IPS DF 4.7 (cell line): ENCODE data around the gene TFB2M.
"Not testable (repeated sequence)": the region's sequence is repeated elsewhere in the genome, so short reads cannot be mapped to it uniquely, and the experiment has no call there.

Source experiments
- DNase-seq: peaks from one replicate; pipeline ENCODE4 v3.0.0-alpha.2; 2013; ENCODE audit warnings: low spot score; ENCODE audit errors: extremely low read depth

The TFB2M gene

DNA sequence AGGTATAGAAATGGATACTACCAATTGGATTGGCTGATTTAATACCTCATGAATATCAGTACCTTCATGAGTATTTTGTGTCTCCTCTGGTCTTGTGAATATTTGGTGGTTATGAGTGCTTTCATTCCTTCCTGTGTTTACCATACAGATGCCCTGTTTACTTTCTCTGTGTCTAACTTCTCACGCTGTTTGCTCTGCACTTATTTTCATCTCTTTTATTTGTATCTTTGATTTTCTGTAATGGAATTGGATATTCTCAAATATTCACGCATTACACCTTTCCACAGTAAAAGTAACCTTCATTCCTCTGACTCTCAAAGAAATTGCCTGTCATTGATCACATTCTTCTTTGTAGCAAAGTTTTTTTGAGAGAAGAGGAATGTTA lies 17.0 kb upstream of the TFB2M start:
- no peak for DNase-seq

DNA sequence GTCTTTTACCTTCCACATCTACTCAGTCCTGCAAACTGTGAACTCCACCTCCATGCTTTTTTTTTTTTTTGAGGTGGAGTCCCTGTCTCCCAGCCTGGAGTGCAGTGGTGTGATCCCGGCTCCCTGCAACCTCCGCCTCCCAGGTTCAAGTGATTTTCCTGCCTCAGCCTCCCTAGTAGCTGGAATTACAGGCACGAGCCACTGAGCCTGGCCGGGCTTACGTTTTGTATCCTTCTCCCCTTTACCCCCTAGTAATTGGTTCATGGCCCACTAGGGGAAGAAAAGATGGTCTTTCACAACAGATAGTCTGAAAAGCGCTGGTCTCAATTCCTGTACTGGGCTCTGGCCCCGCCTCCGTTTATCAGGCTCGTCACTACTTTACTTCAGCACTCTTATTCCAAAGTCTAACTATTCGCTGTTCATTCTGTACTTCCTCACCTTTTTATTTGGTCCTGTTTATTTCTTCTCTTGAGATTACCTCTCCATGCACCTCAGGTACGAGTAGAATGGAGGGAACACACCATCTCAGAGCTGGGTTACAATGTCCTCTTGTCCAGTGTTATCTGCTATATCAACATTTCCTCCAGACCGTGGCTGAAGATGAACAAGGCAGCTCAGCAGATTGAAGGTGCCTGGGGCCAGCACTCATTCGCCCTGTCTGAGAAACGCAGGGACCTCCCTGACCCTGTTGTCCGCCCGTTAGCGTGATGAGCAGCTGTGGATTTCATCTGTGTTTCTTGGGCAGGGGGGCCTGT lies 16.4 kb upstream of the TFB2M start:
- DNase-seq, result no peak

DNA sequence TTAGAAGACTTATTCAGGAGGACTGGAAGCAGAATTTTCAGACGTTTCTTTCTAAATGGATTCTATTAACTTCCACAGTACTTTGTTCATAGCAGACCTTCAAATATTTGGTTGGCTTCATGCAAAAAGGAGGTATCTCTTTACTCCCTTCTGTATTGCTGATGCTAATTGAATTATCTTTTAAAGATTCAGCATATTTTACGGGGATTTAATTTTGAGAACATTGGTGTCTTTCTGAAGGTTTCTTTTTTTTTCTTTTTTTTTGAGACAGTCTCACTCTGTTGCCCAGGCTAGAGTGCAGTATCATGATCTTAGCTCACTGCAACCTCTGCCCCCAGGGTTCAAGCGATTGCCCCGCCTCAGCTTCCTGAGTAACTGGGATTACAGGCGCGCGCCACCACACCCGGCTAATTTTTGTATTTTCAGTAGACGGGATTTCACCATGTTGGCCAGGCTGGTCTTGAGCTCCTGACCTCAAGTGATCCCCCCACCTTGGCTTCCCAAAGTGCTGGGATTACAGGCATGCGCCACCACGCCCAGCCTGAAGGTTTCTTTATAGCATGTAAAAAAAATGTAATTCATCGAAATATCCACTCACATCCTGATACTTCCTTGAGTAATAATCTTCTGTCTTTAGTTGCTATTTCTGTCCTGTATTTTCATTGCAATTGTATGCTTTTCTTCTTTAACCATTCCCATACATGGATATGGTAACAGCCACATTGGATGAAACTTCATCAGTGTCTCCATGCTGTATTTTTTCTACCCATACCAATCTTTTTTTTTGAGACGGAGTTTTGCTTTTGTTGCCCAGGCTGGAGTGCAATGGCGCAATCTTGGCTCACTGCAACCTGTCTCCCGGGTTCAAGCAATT lies 14.7 kb upstream of the TFB2M start:
- no peak for DNase-seq

DNA sequence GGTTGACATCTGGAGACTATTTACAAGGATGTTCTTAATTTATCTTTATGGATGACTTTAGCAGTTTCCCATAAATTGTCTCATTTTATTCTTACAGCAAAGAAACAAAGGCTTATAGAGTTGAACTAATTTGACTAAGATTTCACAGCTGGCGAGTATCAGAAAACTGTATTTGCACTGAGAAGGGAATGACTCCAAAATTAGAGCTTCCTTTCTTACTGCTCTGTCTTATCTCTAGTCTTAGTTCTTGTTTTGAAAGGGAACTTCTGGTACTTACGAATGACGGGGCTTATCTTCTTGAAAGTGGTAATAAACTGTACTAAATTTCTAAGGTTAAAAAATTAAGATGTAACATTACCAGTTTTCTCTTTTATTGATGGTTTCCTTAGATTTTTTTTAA lies 13.8 kb upstream of the TFB2M start:
- DNase-seq, result no peak

DNA sequence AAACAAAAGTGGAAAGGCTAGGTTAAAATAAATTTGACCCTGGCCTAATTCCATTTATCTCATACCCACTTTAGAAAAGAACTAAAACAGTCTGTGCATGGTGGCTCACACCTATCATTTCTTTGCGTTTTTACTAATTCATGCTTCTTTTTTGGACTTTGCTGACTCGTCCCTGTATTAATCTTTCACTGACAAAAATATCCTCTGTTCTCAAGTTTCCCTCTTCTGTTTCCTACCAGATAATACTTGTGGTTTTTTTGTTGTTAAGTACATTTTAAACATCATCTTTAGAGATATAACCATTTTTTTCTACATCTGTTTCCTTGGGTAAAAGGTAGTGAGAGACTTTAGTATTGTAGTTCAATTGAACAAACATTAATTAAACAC lies 11.7 kb upstream of the TFB2M start:
- DNase-seq, result no peak

DNA sequence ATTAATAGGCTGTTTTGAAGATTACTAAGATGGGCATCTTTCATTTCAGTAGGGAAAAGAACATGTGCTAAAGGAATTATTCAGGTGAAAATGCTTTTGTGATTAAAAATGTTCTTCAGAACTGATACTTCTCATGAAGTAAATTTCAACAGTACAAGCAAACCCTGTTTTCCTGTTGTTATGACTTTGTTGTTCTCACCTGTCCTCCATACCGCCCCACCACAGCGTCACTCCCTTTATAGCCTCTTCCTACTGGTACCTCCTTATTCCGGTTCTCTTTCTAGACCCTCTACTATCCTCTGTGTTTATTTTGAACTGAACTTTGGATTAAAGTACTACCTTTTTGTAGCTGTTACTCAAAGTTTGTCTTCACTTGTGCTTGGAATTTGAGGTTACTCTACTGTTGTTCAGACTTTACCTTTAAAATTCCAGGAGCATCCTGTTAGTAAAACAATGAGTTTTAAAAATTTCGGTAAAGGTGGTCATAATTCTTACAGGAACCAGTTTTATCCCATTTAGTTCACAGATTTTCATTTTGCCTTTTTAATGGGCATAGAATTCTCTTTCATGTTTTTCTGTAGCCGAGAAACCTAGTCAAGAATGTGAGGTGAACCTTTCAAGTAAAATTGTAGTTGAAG lies 11.1 kb upstream of the TFB2M start:
- no peak for DNase-seq

DNA sequence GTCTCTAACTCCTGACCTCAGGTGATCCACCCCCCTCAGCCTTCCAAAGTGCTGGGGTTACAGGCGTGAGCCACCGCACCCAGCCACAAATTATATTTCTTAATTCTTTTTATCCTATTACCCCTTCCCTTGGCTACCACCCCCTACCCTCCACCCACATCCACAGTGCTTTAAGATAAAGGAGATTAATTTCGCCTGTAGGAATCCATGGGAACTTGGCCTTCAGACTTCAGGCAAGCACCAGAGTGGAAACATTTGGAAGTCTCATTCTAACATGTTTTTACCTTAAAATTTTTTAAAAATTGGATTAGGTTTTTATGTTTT lies 10.6 kb upstream of the TFB2M start:
- no peak for DNase-seq

DNA sequence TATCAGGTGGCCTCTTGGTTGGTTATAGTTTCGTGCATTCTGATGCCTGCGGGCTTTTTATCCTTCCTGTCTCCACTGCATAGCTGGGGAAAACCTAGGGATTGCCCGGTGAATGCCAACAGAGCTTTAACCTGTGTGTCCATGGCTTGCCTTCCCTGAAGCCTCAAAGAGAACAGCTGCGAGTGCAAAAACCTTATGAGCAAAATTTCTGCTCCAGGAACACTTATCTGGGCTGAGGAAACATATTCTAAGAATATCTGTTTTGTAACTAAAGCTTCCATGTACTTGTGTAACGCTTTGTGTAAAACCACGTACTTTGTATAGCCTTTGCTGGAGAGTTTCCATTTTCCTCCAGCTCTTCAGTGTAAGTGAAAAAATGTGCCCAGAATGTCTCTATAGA lies 7.4 kb upstream of the TFB2M start:
- DNase-seq, result no peak

DNA sequence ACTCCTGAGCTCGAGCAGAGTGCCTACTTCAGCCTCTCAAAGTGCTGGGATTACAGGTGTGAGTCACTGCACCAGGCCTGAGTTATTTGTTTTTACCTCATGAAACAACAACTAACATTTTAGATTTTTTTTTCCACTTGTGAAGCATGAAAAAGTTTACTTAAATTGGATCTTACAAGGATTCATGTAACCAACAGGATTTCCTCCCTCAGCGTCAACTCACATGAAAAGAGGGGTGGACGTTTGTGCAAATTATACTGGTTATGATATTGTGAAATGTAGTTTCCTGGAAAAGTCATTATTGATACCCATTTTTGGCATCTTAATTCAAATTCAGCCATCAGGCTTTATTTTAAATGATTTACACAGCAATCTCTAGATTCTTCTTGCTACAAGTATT lies 6.7 kb upstream of the TFB2M start:
- DNase-seq, result no peak

DNA sequence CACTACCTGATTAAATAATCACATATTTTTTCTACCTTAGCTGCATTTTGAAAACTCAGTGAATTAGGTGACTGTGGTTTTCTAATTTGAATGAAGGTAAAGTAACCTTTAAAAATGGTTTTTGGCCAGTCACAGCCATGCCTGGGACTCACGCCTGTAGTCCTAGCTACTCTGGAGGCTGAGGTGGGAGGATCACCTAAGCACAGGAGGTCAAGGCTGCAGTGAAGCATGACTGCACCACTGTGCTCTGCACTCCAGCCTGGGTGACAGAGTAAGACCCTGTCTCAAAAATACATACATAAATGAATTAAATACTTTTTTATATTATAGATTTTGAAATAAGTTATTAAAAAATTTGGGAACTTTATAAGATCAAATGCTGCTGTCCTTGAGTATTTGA lies 5.9 kb upstream of the TFB2M start:
- no peak for DNase-seq

DNA sequence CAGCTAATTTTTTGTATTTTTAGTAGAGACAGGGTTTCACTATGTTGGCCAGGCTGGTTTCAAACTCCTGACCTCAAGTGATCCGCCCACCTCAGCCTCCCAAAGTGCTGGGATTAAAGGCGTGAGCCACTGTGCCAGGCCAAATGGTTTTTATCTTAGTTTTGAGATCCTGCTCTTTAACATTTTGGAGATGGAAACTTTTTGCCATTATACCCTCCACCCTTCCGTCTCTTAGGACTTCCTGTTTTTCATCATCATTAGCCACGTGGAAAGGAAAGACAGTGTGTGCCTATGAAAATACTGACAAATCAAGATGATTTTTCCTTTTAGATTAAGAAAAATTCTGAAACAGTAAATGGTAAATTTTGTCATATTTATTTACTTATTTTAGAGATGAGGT lies 5.2 kb upstream of the TFB2M start:
- DNase-seq, result not testable (repeated sequence)

DNA sequence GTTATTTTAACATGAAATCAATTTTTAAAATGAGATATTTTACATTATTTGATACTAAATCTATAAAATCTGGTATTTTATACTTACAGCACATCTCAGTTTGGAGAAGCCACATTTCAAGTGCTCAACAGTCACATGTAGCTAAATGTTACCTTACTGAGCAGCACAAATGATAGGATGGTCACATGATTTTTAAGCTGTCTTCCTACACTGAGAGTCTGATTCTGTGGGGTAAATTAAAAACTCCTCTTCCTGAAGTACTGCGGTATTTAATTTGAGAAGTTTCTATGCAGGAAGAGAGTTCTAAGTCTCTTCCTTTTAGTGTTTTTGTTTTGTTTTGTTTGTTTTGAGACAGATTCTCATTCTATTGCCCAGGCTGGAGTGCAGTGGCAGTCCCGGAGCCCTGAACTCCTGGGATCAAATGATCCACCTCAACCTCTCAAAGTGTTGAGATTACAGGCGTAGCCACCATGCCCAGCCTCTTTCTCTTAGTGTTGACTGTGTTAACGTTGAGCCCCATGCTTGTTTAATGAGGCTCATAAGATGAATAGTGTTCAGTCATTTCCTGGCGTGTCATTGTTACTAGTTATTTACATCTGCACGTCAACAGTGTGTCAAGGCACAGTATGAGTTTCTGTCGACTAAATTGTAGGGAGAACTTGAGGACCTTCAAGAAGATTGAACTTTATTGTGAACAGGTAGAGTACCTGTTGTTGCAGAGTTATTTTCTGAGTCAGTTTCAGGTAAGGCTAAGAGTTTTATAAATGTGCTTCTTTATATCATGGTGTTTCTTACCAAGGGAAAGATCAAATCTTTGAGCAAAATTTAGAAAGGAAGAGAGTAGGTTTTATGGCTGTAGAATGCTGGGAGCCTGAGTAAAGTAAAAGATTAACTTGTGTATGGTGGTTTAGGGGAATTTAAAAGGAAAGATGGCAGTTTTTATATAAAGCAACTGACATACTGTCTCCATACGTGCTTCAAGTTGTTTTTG lies 3.5 kb upstream of the TFB2M start:
- no peak for DNase-seq

DNA sequence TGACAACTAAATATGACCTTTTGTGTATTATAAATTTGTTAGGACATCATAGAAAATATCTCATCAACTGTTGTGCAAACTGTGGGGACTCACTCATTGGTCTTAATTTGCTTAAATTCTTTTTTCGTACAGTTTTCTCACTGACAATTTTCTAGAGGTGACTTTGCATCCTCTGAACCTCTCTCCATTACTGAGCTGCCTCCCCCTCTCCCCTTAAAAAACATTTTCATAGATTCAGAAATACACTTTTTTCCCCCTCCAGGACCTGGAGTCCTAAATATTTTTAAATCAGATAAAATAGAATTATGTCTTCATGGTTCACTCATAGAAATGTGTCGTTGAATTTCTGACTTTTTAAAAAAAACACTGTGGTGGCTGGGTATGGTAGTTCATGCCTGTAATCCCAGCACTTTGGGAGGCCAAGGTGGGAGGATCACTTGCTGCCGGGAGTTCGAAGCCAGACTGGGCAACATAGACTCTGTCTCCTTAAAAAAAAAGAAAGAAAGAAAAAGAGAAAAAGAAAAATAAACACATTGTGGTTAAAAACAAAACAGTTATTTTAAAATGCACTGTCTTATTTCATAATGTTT lies 1.7 kb upstream of the TFB2M start:
- DNase-seq, result no peak

DNA sequence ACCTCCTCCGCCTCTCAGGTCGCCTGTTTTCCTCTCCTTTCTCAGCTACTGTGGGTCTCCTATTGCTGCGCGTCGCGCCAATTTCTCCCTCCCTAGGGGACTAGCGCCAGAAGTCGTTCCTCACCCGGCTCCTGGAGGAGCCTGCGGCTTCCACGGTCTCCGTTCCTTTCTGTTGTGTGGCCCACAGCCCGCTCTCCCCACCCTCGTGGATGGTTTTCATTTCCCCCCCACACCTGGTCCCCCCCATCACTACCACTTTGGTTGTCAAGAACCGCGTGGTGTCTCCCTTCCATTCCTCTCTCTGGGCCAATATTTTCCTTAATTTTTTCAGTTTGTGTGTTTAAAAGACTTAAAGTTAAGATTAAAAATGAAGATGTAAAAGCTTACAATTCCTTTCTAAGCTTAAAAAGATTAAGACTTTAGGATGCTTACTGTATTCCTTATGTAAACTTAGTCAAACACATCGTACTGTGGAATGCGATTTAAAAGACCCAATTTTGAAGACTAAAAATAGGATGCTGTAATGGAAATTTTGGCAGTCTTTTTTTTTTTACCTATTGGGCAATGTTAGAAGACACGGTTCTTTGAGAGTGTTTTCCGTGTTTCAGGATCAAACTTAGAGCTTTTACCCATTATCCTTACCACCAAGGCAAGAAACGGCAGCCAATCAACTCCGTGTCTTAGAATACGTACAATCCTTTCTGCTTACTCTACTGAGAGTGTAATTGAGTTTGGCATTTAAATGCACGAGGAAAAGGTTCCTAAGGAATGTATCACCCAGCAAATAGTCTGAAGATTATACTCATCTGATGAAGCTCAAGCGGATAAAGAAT lies 968 bp upstream of the TFB2M start:
- no peak for DNase-seq

DNA sequence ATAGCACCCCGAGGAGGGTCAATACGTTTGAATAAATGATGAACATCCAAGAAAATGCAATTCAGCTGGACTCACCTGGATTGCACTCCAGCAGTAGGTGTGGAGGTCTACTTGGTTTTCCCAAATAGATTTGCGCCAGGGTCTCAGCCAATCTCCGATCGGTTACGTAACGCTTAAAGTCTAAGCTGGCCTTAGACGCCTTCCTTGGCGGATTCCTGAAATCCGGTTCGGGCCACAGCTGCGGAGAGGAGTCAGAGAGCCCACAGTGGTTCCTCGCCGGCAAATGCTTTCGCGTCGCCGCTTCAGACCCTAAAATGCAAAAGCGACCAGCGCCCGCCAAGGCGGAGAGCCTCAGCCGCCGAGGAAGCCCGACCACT lies 322 bp downstream of the TFB2M start:
- DNase-seq, result no peak

DNA sequence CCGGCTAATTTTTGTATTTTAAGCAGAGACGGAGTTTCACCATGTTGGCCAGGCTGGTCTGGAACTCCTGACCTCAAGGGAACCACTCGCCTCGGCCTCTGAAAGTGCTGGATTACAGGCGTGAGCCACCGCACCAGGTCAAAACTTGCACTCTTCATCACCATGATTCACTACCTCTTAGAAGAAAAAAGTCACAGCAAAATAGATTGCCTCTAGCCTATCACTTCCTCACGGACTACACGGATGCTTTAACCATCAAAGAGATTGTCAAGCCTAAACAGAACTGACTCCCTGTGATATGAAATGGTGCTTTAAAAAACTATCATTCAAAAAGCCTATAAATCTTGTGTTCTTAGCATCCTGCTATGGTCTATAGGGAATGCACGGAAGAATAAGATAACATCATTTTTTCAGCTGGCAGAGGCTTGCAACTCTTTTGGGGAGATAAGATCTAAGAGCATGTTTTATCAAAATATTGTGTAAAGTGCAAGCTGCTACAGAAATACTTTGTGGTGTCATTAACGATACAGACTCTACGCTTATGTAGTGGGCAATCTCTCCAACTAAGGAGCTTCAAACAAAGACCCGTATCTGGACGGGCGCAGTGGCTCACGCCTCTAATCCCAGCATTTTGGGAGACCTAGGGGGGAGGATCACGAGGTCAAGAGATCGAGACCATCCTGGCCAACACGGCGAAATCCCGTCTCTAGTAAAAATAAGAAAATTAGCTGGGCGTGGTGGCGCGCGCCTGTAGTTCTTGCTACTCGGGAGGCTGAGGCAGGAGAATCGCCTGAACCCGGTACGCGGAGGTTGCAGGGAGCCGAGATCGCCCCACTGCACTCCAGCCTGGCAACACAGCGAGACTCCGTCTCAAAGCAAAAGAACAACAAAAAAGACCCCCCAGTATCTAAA lies 966 bp downstream of the TFB2M start:
- DNase-seq, result no peak

DNA sequence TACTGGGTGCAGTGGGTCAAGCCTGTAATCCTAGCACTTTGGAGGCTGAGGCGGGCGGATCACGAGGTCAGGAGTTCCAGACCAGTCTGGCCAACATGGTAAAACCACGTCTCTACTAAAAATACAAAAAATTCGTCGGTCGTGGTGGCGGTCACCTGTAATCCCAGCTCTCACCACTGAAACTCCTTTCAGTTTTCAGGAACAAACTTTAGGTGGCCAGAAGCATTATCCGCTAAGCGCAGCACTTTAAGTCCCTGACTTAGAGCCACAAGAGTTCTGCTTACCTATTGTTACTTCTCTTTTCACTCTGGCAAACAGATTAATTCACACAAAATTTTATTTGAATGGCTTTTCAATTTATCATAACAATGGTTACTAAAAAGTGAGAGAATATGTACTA lies 5.2 kb downstream of the TFB2M start:
- not testable (repeated sequence) for DNase-seq

DNA sequence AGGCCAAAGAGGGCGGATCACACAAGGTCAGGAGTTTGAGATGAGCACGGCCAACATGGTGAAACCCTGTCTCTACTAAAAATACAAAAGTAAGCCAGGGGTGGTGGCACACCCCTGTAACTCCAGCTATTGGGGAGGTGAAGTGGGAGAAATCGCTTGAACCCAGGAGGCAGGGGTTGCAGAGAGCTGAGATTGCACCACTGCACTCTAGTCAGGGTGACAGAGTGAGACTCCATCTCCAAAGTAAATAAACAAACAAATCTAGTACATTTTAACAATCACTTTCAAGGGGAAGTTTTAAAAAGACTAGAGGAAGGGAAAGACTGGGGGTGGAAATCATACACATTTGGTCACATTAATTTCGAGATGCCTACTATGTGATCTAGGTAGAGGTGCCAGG lies 6.8 kb downstream of the TFB2M start:
- DNase-seq, result no peak

DNA sequence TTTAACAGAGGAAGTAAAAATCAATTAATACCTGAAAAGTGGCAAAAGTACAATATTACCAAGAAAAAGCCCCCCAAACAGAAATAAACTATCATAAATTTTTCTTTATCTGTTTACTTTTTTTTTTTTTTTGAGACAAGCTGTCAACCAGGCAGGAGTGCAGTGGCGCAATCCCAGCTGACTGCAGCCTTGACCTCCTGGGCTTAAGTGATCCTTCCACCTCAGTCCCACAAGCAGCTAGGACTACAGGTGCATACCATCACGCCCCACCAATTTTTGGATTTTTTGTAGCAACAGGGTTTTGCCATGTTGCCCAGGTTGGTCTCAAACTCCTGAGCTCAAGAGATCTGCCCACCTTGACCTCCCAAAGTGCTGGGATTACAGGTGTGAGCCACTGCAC lies 8.0 kb downstream of the TFB2M start:
- no peak for DNase-seq
